WERI-Rb-1 (cell line): ENCODE results near the gene TRERF1.

Experiments
- DNase-seq: peaks from one replicate; pipeline ENCODE4 v3.0.0-alpha.2; 2020
- H3K27ac ChIP-seq: fragments of 250-450 bp; sonication (Bioruptor Pico); 2 replicates; pipeline ENCODE4 v1.5.1; 2020; ENCODE audit warnings: mild to moderate bottlenecking, moderate library complexity
- H3K27me3 ChIP-seq: fragments of 250-450 bp; sonication (Bioruptor Pico); 2 replicates; pipeline ENCODE4 v1.5.1; 2021; ENCODE audit warnings: mild to moderate bottlenecking, low read depth, moderate library complexity; ENCODE audit not compliant: insufficient read depth, severe bottlenecking
- H3K36me3 ChIP-seq: fragments of 250-450 bp; sonication (Bioruptor Pico); 2 replicates; pipeline ENCODE4 v1.5.1; 2020; ENCODE audit warnings: mild to moderate bottlenecking, moderate library complexity
- H3K4me3 ChIP-seq: 2 replicates; pipeline ENCODE4 v1.5.1; 2011; ENCODE audit warnings: low read depth, mild to moderate bottlenecking, control low read depth, low read length
- H3K9me3 ChIP-seq: fragments of 250-450 bp; sonication (Bioruptor Pico); 2 replicates; pipeline ENCODE4 v1.5.1; 2021; ENCODE audit warnings: mild to moderate bottlenecking, moderate library complexity; ENCODE audit not compliant: severe bottlenecking
- TF ChIP-seq, protein P1 (sequence below): IDR thresholded peaks from 2 replicates; pipeline ENCODE4 v1.5.1; 2011; ENCODE audit warnings: low read depth, mild to moderate bottlenecking, control low read depth, inconsistent platforms, low read length

The TRERF1 gene

DNA sequence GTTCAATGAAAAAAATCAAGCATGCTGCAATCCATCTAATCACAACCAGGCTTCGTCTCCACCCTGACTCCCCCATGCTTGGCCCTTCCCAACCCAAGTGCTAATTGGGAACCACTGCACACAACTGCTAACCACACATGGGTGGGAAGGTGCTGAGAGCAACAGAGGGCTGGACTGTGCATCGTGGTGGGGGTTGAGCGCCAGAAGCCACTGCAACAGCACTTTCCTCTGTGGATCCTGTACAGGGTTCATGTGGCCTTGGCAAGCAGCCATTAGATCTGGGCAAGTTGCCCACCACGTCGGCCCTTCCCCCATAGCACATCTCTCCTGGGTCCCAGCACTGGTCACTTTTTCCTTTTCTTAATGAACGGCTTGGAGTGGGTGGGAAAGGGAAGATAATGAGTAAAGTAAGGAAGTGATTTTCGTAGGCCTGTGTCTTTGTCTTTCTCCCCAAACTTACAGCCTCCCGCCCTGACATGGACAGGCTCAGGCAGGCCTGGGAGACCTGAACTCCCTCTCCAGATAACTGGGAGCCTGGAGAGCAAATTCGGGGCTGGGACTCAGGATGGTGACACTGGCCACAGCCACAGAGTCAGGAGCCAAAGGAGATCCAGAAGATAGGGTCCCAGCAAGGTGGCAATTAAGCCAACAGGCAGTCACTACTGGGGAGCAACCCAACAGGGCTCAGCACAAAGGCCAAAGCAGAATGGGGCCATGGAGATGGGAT, 199.7 kb downstream of the TRERF1 start:
- no peak overlapping the region for H3K4me3 ChIP-seq
- no peaks in the 10 kb centered on the region for H3K9me3 ChIP-seq
- no peaks in the 10 kb centered on the region for H3K27me3 ChIP-seq
- no peak for DNase-seq
- TF ChIP-seq, protein P1, sequence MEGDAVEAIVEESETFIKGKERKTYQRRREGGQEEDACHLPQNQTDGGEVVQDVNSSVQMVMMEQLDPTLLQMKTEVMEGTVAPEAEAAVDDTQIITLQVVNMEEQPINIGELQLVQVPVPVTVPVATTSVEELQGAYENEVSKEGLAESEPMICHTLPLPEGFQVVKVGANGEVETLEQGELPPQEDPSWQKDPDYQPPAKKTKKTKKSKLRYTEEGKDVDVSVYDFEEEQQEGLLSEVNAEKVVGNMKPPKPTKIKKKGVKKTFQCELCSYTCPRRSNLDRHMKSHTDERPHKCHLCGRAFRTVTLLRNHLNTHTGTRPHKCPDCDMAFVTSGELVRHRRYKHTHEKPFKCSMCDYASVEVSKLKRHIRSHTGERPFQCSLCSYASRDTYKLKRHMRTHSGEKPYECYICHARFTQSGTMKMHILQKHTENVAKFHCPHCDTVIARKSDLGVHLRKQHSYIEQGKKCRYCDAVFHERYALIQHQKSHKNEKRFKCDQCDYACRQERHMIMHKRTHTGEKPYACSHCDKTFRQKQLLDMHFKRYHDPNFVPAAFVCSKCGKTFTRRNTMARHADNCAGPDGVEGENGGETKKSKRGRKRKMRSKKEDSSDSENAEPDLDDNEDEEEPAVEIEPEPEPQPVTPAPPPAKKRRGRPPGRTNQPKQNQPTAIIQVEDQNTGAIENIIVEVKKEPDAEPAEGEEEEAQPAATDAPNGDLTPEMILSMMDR: no peak
- peaks cover 22% of the 10 kb centered on the region for H3K36me3 ChIP-seq
- H3K27ac ChIP-seq: no peak overlapping the region

DNA sequence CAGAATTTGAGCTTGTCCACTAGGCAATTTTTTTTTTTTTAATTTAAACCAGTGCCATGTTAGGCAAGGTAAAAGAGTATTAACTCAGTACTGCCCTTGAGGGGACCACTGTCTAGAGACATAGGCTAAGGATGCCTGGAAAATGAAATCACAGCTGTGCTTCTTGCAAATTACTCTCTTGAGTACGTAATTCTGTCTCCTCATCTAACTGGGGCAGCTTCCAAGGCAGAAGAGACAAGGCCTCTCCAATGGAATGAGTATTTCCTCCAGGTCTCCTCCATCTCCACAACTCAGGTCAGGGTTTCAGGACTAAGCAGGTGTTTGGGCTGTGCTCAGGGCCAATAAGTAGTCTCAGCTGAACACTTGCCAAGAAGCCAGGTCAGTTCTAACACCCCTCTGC, 200.2 kb downstream of the TRERF1 start:
- Histone ChIP-seq H3K27ac (no peak overlapping the region), H3K27me3 (no peaks in the 10 kb centered on the region), H3K4me3 (no peak overlapping the region), H3K9me3 (no peaks in the 10 kb centered on the region), H3K36me3 (peaks cover 18% of the 10 kb centered on the region)
- TF ChIP-seq, protein P1: no peak
- DNase-seq: no peak

DNA sequence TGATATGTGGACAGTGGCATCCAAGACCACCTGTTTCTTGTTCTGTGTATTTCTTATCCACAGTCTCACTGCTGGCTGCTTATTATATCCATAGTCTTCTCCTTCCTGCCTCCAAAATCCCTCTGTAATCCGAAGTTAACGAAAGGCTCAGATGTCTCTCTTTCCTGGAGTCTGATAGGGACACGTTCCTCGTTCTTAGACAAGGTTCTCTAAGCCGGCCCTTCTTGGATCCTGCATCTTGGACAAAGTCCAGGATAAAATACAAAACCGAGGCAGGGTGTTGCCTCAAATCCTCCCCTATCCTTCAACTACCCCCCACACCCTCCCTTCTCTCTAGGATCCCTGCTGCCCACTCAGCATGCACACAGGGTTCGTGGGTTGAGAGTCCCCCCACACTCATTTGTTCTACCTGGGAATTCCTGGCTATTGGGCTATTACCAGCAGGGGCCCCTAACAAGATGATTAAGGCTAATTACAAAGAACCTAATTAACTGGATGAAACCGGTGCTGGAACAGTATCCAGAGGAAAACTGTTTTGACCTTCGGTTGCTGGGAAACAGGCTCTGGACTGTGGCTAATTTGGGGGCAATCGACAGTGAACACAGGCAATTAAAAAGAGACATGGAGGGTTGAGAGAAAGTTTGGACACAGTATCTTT, 201.3 kb downstream of the TRERF1 start:
- H3K9me3 ChIP-seq: no peaks in the 10 kb centered on the region
- peak overlapping the region; percentile 40 for H3K27ac ChIP-seq
- DNase-seq: peak; percentile 38
- no peaks in the 10 kb centered on the region for H3K27me3 ChIP-seq
- H3K4me3 ChIP-seq: no peak overlapping the region
- TF ChIP-seq, protein P1: no peak
- peaks cover 18% of the 10 kb centered on the region for H3K36me3 ChIP-seq

DNA sequence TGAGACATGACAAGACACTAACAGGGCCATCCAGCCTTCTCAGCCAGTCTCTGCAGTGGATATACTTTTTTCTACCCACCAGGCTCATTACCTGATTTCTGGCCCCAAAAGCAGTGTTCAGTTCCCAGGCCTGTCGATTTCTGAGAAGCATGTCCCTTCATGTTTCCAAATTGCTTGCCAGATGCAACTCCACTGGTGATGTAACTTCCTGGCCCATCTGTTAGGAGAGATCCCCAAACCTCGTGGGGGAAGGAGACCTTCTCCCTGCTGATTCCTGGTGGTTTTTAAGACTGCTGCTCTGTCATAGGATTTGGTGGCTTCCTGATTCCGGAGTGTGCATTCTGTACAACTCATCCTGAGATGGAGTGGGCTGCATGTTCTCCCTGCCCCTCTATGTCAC, 202.4 kb downstream of the TRERF1 start:
- Histone ChIP-seq H3K27ac (no peak overlapping the region), H3K9me3 (no peaks in the 10 kb centered on the region), H3K27me3 (no peaks in the 10 kb centered on the region), H3K36me3 (peaks cover 14% of the 10 kb centered on the region), H3K4me3 (no peak overlapping the region)
- no peak for DNase-seq
- TF ChIP-seq, protein P1: no peak

DNA sequence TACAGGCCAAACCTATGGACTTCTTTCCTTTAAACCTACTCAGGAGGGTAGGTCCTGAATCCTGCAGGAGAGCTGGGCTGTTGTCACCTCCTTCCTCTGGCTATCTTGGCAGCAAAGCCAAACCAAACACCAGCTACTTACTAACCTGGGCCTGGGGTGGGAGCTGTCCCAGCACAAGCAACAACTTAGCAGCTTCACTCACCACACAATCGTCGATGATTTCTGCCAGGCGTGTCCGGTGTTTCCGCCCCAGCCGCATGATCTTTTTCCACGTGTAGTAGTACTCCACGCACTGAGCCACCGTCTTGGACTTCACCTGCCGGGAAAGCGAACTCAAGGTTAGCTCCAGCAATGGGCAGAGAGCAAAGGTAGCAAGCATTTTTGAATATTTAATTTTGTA, 208.7 kb downstream of the TRERF1 start:
- H3K27ac ChIP-seq: no peak overlapping the region
- no peak overlapping the region for H3K4me3 ChIP-seq
- H3K9me3 ChIP-seq: no peaks in the 10 kb centered on the region
- TF ChIP-seq, protein P1: no peak
- DNase-seq: no peak
- no peaks in the 10 kb centered on the region for H3K27me3 ChIP-seq
- peaks cover 17% of the 10 kb centered on the region for H3K36me3 ChIP-seq
